ENCODE data around the gene CCDC198. TPM values are rescaled to one million over a fixed set of nuclear protein-coding genes. Genes with fewer than 3 reads are reported as not detected.

CCDC198 gene
- total and polyA plus RNA-seq, 4 donors, result not detected

DNA sequence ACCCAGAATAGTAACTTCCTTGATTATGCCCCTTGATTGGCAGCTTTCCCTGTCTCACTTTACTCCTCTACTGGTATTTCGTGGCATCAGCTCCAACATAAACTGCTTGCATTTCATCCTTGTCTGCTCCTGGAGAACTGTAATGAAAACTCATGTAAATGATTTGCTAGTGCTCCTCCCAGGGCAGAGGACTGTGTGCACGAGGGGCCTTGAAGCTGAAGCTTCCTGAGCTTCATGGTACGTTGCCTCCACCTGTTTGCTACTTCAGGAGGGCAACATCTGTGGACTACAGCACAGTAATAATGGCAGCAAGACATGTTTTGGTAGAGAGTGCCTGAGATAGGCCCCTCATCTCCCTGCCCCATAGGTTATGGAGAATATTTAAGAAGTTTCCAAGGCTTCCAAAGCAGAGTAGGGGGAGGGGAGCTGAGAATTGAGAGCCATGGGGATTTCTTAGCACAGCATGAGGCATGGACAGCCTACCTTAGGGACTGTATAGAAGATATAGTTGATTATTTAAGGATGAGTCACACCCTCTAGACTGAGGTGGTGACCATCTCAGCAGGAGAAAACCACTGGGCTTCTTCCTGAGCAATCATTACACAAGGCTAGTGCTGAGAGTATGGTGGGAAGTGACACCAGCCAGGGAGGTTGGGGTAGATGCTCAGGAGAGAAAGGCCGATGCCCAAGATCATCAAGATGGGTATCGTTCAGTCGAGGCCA is 29.5 kb downstream of the CCDC198 start:
- WGBS, 2 donors, result 82 to 88% methylated on average over 6 of the region's 6 CpGs
- H3K4me1 ChIP-seq (ENCODE audit: control insufficient read depth in 5 of 5, insufficient read depth in 5 of 5, low read length in 5 of 5), result no peaks in the 10 kb centered on the region
- no peaks in the 10 kb centered on the region for H3K27me3 ChIP-seq (ENCODE audit: control insufficient read depth in 3 of 3, insufficient read depth in 3 of 3, low read length in 2 of 3)
- no peak for DNase-seq
- TF ChIP-seq, protein P1, sequence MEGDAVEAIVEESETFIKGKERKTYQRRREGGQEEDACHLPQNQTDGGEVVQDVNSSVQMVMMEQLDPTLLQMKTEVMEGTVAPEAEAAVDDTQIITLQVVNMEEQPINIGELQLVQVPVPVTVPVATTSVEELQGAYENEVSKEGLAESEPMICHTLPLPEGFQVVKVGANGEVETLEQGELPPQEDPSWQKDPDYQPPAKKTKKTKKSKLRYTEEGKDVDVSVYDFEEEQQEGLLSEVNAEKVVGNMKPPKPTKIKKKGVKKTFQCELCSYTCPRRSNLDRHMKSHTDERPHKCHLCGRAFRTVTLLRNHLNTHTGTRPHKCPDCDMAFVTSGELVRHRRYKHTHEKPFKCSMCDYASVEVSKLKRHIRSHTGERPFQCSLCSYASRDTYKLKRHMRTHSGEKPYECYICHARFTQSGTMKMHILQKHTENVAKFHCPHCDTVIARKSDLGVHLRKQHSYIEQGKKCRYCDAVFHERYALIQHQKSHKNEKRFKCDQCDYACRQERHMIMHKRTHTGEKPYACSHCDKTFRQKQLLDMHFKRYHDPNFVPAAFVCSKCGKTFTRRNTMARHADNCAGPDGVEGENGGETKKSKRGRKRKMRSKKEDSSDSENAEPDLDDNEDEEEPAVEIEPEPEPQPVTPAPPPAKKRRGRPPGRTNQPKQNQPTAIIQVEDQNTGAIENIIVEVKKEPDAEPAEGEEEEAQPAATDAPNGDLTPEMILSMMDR (IDR thresholded peaks at IDR 0.05; ENCODE audit: control extremely low read depth, extremely low read depth), result no peak
- ATAC-seq (ENCODE audit: insufficient read depth, low FRiP score), result no peak
- no peaks in the 10 kb centered on the region for H3K36me3 ChIP-seq (ENCODE audit: control insufficient read depth in 4 of 4, insufficient read depth in 4 of 4, low read length in 4 of 4)
- H3K27ac ChIP-seq (ENCODE audit: low read depth in 1 of 2, low read length in 1 of 2), result no peak overlapping the region
- H3K4me3 ChIP-seq, result no peak overlapping the region
- H3K9me3 ChIP-seq (ENCODE audit: control insufficient read depth in 4 of 4, insufficient read depth in 3 of 4, low read length in 3 of 4), result no peaks in the 10 kb centered on the region
- no peak overlapping the region for H3K9ac ChIP-seq (ENCODE audit: insufficient read depth in 1 of 2, low read length in 2 of 2)

- Histone ChIP-seq H3K9me3 (ENCODE audit: control insufficient read depth in 4 of 4, insufficient read depth in 3 of 4, low read length in 3 of 4) (no peaks in the 10 kb centered on the region), H3K4me1 (ENCODE audit: control insufficient read depth in 5 of 5, insufficient read depth in 5 of 5, low read length in 5 of 5) (no peaks in the 10 kb centered on the region), H3K27ac (ENCODE audit: low read depth in 1 of 2, low read length in 1 of 2) (no peak overlapping the region), H3K27me3 (ENCODE audit: control insufficient read depth in 3 of 3, insufficient read depth in 3 of 3, low read length in 2 of 3) (no peaks in the 10 kb centered on the region), H3K9ac (ENCODE audit: insufficient read depth in 1 of 2, low read length in 2 of 2) (no peak overlapping the region), H3K4me3 (no peak overlapping the region), H3K36me3 (ENCODE audit: control insufficient read depth in 4 of 4, insufficient read depth in 4 of 4, low read length in 4 of 4) (no peaks in the 10 kb centered on the region)
- ATAC-seq (ENCODE audit: insufficient read depth, low FRiP score), result no peak
- TF ChIP-seq, protein P1 (IDR thresholded peaks at IDR 0.05; ENCODE audit: control extremely low read depth, extremely low read depth), result no peak
- WGBS, 2 donors, result 86 to 91% methylated on average over 3 of the region's 3 CpGs
- no peak for DNase-seq
These were observed 31.1 kb downstream of the CCDC198 start for GRCh38 chr14:57462551-57462950.

DNA sequence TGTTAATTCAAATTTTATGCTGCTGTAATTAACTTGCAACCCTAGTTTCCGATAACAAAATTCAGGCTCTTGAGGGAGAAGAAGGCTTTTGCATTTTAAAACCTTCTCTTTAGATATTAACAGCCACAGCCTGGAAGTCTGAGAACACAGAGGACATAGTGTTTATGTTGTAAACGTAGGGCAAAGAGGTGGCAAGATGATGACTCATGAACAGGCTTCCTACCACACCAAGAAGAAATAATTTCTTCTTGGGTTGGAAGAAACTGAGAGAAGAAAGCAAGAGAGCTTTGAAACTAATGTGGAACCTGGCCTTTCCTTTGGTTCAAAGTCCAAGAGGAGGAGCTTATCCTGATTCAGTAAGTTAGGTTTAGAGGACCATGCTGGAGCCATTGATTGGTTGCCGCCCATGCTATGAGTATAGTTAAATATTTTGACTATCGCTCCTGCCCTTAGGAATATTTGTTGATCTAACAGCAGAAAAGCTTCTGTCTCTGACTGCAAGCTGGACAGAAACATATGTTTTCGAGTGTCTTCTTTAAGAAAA is 31.8 kb downstream of the CCDC198 start:
- no peak overlapping the region for H3K27ac ChIP-seq (ENCODE audit: low read depth in 1 of 2, low read length in 1 of 2)

More for the DNA sequence above, 31.8 kb downstream of the CCDC198 start:
- 80 to 83% methylated on average over 5 of the region's 5 CpGs for WGBS, 2 donors
- Histone ChIP-seq H3K4me1 (ENCODE audit: control insufficient read depth in 5 of 5, insufficient read depth in 5 of 5, low read length in 5 of 5) (no peaks in the 10 kb centered on the region), H3K4me3 (no peak overlapping the region), H3K9ac (ENCODE audit: insufficient read depth in 1 of 2, low read length in 2 of 2) (no peak overlapping the region), H3K36me3 (ENCODE audit: control insufficient read depth in 4 of 4, insufficient read depth in 4 of 4, low read length in 4 of 4) (no peaks in the 10 kb centered on the region), H3K9me3 (ENCODE audit: control insufficient read depth in 4 of 4, insufficient read depth in 3 of 4, low read length in 3 of 4) (no peaks in the 10 kb centered on the region), H3K27me3 (ENCODE audit: control insufficient read depth in 3 of 3, insufficient read depth in 3 of 3, low read length in 2 of 3) (no peaks in the 10 kb centered on the region)
- DNase-seq (no peak), ATAC-seq (ENCODE audit: insufficient read depth, low FRiP score) (no peak)
- TF ChIP-seq, protein P1 (IDR thresholded peaks at IDR 0.05; ENCODE audit: control extremely low read depth, extremely low read depth), result no peak

Measured in lung (tissue), 12 donors.